ENCODE data around the gene GNAZ. TPM values are rescaled to one million over a fixed set of nuclear protein-coding genes. Genes with fewer than 3 reads are reported as not detected.

The GNAZ gene
- total RNA-seq, 1 experiment from 2014 or later = 11.1 TPM

DNA sequence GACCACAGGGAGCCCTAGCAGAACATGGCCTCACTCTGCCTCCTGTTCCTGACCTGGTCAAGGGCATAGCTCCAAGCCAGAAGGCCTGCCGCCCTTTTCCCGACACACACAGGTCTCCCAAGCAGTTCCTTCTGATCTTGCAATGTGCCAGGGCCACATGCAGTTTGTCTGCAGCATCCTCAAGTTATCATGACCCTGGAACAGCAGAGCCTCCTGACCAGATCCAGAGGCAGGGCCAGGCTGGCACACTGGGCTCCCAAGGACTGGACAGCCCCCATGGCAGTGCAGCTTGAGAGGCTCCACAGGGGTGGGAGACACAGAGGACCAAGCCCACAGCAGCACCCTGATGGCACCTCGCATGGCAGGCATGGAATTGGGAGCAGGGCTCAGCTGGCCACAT is 31.2 kb downstream of the GNAZ start:
- intact Hi-C loops (cut with micrococcal nuclease) = no loop called here
- RAD21 ChIA-PET (ENCODE audit: low non-redundant PET in 1 of 2, low total read pairs in 2 of 2, uncharacterized antibody in 2 of 2, unreplicated experiment in 2 of 2) = no interaction called here
- no TSS peak for BruUV-seq (replicated peaks)
- ATAC-seq = no peak
- H2AFZ ChIP-seq (ENCODE audit: low read depth, low read length, poor library complexity, severe bottlenecking) = no peak overlapping the region
- no peaks in the 10 kb centered on the region for H3K4me1 ChIP-seq (ENCODE audit: control insufficient read depth in 1 of 2, insufficient read depth in 2 of 2, low read length in 2 of 2)
- no peak overlapping the region for H3K27ac ChIP-seq (ENCODE audit: low read depth, low read length)
- H4K20me1 ChIP-seq (ENCODE audit: insufficient read depth) = no peaks in the 10 kb centered on the region
- no peak for DNase-seq (ENCODE audit: low read depth, low spot score)
- H3K27me3 ChIP-seq (ENCODE audit: insufficient read depth, low read length) = no peaks in the 10 kb centered on the region
- no peaks in the 10 kb centered on the region for H3K79me2 ChIP-seq (ENCODE audit: insufficient read depth, low read length)
- H3K4me2 ChIP-seq (ENCODE audit: low read length) = no peak overlapping the region
- CTCF ChIA-PET = no interaction called here
- no peaks in the 10 kb centered on the region for H3K36me3 ChIP-seq (ENCODE audit: control insufficient read depth in 1 of 2, insufficient read depth in 2 of 2, low read length in 2 of 2)
- H3K9me2 ChIP-seq (ENCODE audit: insufficient read depth) = no peaks in the 10 kb centered on the region
- H3K9me3 ChIP-seq (ENCODE audit: control insufficient read depth in 1 of 2, insufficient read depth in 1 of 2, low read depth in 1 of 2, low read length in 2 of 2) = no peaks in the 10 kb centered on the region
- no peak for TF ChIP-seq ELF1 (IDR thresholded peaks at IDR 0.05; ENCODE audit: borderline replicate concordance, low read depth)
- TF ChIP-seq POLR2A (IDR thresholded peaks at IDR 0.05; ENCODE audit: borderline replicate concordance, extremely low read depth, insufficient read depth, insufficient read length) = no peak
- no peak for TF ChIP-seq SIN3A (IDR thresholded peaks at IDR 0.05; ENCODE audit: low read depth)
- TF ChIP-seq ZNF274 (IDR thresholded peaks at IDR 0.05; ENCODE audit: low read depth, low read length) = no peak
- TF ChIP-seq, protein P1, sequence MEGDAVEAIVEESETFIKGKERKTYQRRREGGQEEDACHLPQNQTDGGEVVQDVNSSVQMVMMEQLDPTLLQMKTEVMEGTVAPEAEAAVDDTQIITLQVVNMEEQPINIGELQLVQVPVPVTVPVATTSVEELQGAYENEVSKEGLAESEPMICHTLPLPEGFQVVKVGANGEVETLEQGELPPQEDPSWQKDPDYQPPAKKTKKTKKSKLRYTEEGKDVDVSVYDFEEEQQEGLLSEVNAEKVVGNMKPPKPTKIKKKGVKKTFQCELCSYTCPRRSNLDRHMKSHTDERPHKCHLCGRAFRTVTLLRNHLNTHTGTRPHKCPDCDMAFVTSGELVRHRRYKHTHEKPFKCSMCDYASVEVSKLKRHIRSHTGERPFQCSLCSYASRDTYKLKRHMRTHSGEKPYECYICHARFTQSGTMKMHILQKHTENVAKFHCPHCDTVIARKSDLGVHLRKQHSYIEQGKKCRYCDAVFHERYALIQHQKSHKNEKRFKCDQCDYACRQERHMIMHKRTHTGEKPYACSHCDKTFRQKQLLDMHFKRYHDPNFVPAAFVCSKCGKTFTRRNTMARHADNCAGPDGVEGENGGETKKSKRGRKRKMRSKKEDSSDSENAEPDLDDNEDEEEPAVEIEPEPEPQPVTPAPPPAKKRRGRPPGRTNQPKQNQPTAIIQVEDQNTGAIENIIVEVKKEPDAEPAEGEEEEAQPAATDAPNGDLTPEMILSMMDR (IDR thresholded peaks at IDR 0.05 in 2 of 3, conservative IDR thresholded peaks at IDR 0.05 in 1 of 3; ENCODE audit: borderline replicate concordance in 1 of 3, insufficient read depth in 1 of 3, low read depth in 2 of 3, low read length in 2 of 3) = no peak
- no peak for TF ChIP-seq ZFX (IDR thresholded peaks at IDR 0.05)
- TF ChIP-seq, protein P2, sequence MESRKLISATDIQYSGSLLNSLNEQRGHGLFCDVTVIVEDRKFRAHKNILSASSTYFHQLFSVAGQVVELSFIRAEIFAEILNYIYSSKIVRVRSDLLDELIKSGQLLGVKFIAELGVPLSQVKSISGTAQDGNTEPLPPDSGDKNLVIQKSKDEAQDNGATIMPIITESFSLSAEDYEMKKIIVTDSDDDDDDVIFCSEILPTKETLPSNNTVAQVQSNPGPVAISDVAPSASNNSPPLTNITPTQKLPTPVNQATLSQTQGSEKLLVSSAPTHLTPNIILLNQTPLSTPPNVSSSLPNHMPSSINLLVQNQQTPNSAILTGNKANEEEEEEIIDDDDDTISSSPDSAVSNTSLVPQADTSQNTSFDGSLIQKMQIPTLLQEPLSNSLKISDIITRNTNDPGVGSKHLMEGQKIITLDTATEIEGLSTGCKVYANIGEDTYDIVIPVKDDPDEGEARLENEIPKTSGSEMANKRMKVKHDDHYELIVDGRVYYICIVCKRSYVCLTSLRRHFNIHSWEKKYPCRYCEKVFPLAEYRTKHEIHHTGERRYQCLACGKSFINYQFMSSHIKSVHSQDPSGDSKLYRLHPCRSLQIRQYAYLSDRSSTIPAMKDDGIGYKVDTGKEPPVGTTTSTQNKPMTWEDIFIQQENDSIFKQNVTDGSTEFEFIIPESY (IDR thresholded peaks at IDR 0.05; ENCODE audit: extremely low read depth, insufficient replicate concordance, low read length) = no peak
- TF ChIP-seq EZH2 (IDR thresholded peaks at IDR 0.05) = no peak
- TF ChIP-seq, protein P3, sequence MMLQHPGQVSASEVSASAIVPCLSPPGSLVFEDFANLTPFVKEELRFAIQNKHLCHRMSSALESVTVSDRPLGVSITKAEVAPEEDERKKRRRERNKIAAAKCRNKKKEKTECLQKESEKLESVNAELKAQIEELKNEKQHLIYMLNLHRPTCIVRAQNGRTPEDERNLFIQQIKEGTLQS (IDR thresholded peaks at IDR 0.05) = no peak
- TF ChIP-seq RAD21 (IDR thresholded peaks at IDR 0.05; ENCODE audit: low read depth) = no peak
- no peak for TF ChIP-seq CEBPB (IDR thresholded peaks at IDR 0.05; ENCODE audit: low read depth)
- TF ChIP-seq, protein P4, sequence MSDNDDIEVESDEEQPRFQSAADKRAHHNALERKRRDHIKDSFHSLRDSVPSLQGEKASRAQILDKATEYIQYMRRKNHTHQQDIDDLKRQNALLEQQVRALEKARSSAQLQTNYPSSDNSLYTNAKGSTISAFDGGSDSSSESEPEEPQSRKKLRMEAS (IDR thresholded peaks at IDR 0.05) = no peak
- no peak for TF ChIP-seq SP1 (IDR thresholded peaks at IDR 0.05; ENCODE audit: low read depth)
- TF ChIP-seq FOSL1 (IDR thresholded peaks at IDR 0.05; ENCODE audit: low read depth) = no peak
- TF ChIP-seq TCF7L2 (IDR thresholded peaks at IDR 0.05; ENCODE audit: borderline replicate concordance, extremely low read depth, insufficient read depth, insufficient read length) = no peak
- H3K9ac ChIP-seq (ENCODE audit: low read length) = no peak overlapping the region
- no peak overlapping the region for H3K4me3 ChIP-seq (replicated peaks in 1 of 2; ENCODE audit: low read depth in 1 of 2, low read length in 2 of 2)
- POLR2A ChIA-PET = no interaction called here

Measured in HCT116 (cell line).